H1 (cell line): ENCODE results near the gene VPS35. TPM values are rescaled to one million over a fixed set of nuclear protein-coding genes. Genes with fewer than 3 reads are reported as not detected.

Experiments used
- CTCF ChIA-PET: fragments of 300-600 bp; sonication (Branson Sonifier 250); formaldehyde crosslinking; loops from one replicate; lab custom pipeline; 2021; ENCODE audit not compliant: partially characterized antibody; lab: Charles Lee
- POLR2A ChIA-PET: fragments of 300-600 bp; sonication (Branson Sonifier 250); formaldehyde crosslinking; loops from one replicate; lab custom pipeline; 2021; ENCODE audit warnings: inconsistent platforms; ENCODE audit not compliant: partially characterized antibody; lab: Charles Lee
- DNase-seq, 2 experiments: peaks; one replicate each; pipeline versions ENCODE4 v3.0.0 to v3.0.0-alpha.2; 2010 to 2022; ENCODE audit warnings: low spot score in 2 of 2, low read depth in 1 of 2, mixed read lengths in 1 of 2
- FAIRE-seq: peaks from 2 replicates; lab custom pipeline; 2011; peaks lifted over from hg19 to GRCh38; lab: Jason Lieb, UNC
- H2AFZ ChIP-seq: 2 replicates; pipeline ENCODE4 v1.8.1; 2012; ENCODE audit warnings: low read length, inconsistent platforms
- H2AK5ac ChIP-seq: 2 replicates; pipeline ENCODE4 v1.6.1; 2013; ENCODE audit warnings: low read depth, low read length
- H2BK120ac ChIP-seq: replicated peaks from 2 replicates; pipeline ENCODE3; 2013; ENCODE audit warnings: low read depth, low read length, inconsistent platforms
- H2BK12ac ChIP-seq: 2 replicates; pipeline ENCODE4 v1.6.1; 2013; ENCODE audit warnings: low read depth, low read length
- H2BK15ac ChIP-seq: 2 replicates; pipeline ENCODE4 v1.6.1; 2013; ENCODE audit warnings: low read length
- H2BK20ac ChIP-seq: 2 replicates; pipeline ENCODE4 v1.6.1; 2013; ENCODE audit warnings: low read length
- H2BK5ac ChIP-seq: 2 replicates; pipeline ENCODE4 v1.6.1; 2013; ENCODE audit warnings: low read depth, low read length
- H3K14ac ChIP-seq: 2 replicates; pipeline ENCODE4 v1.6.1; 2013; ENCODE audit warnings: inconsistent platforms; ENCODE audit not compliant: insufficient read length
- H3K18ac ChIP-seq: 2 replicates; pipeline ENCODE4 v1.6.1; 2013; ENCODE audit warnings: low read length; ENCODE audit errors: extremely low read depth
- H3K23ac ChIP-seq: 2 replicates; pipeline ENCODE4 v1.6.1; 2013; ENCODE audit warnings: inconsistent platforms; ENCODE audit not compliant: insufficient read length
- H3K23me2 ChIP-seq: 2 replicates; pipeline ENCODE4 v1.6.1; 2013; ENCODE audit warnings: low read depth, low read length
- H3K27ac ChIP-seq: 2 replicates; pipeline ENCODE4 v1.6.1; 2011; ENCODE audit warnings: low read depth, low read length, inconsistent platforms
- H3K27me3 ChIP-seq, 4 experiments: replicated peaks in 1 of 4; 1 replicate in 1 of 4; 2 replicates in 3 of 4; pipeline versions ENCODE4 v1.6.1 to v1.8.1; 2011 to 2013; ENCODE audit warnings: low read length in 3 of 4, mild to moderate bottlenecking in 3 of 4, inconsistent platforms in 2 of 4, mixed read lengths in 2 of 4, moderate library complexity in 1 of 4; ENCODE audit not compliant: control insufficient read depth in 3 of 4, insufficient read depth in 3 of 4; ENCODE audit errors: extremely low read depth in 1 of 4
- H3K36me3 ChIP-seq, 4 experiments: 2 replicates each; pipeline versions ENCODE4 v1.6.1 to v1.8.1; 2011 to 2013; ENCODE audit warnings: mild to moderate bottlenecking in 4 of 4, low read length in 3 of 4, moderate library complexity in 2 of 4, control low read depth in 1 of 4, inconsistent platforms in 1 of 4; ENCODE audit not compliant: insufficient read depth in 4 of 4, control insufficient read depth in 2 of 4
- H3K4ac ChIP-seq: replicated peaks from 2 replicates; pipeline ENCODE3; 2013; ENCODE audit warnings: low read length, low read depth, mixed read lengths, inconsistent platforms; ENCODE audit not compliant: insufficient read length
- H3K4me1 ChIP-seq, 4 experiments: replicated peaks in 1 of 4; 1 replicate in 1 of 4; 2 replicates in 3 of 4; pipeline versions ENCODE4 v1.6.1 to v1.8.1; 2011 to 2013; ENCODE audit warnings: low read length in 3 of 4, inconsistent platforms in 2 of 4, mixed read lengths in 1 of 4; ENCODE audit not compliant: insufficient read depth in 4 of 4, control insufficient read depth in 3 of 4
- H3K4me2 ChIP-seq, 2 experiments: 2 replicates each; pipeline versions ENCODE4 v1.6.1 to v1.8.1; 2011 to 2013; ENCODE audit warnings: low read depth in 2 of 2, low read length in 2 of 2, control low read depth in 1 of 2, inconsistent platforms in 1 of 2, mild to moderate bottlenecking in 1 of 2; ENCODE audit not compliant: insufficient read depth in 1 of 2
- H3K4me3 ChIP-seq, 4 experiments: fragments of 200-600, 300-600 bp in 1 of 4; sonication (generic), shearing (Covaris generic), sonication (Bioruptor Twin) in 1 of 4; 2 replicates each; pipeline versions ENCODE4 v1.5.1 to v1.8.1; 2011 to 2016; ENCODE audit warnings: low read length in 4 of 4, low read depth in 3 of 4, control low read depth in 2 of 4, inconsistent platforms in 2 of 4, mild to moderate bottlenecking in 2 of 4, mixed read lengths in 1 of 4, moderate library complexity in 1 of 4; ENCODE audit not compliant: insufficient read depth in 2 of 4; ENCODE audit errors: extremely low read depth in 1 of 4
- H3K56ac ChIP-seq: replicated peaks from 2 replicates; pipeline ENCODE3; 2013; ENCODE audit warnings: low read depth, mild to moderate bottlenecking, mixed read lengths, low read length, inconsistent platforms; ENCODE audit not compliant: insufficient read length
- H3K79me1 ChIP-seq: 2 replicates; pipeline ENCODE4 v1.6.1; 2013; ENCODE audit warnings: low read depth, low read length, control low read depth
- H3K79me2 ChIP-seq, 2 experiments: 2 replicates each; pipeline versions ENCODE4 v1.6.1 to v1.8.1; 2012 to 2013; ENCODE audit warnings: low read length in 2 of 2, mild to moderate bottlenecking in 2 of 2, inconsistent platforms in 1 of 2; ENCODE audit not compliant: insufficient read depth in 2 of 2, control insufficient read depth in 1 of 2
- H3K9ac ChIP-seq, 4 experiments: replicated peaks in 1 of 4; 1 replicate in 1 of 4; 2 replicates in 3 of 4; pipeline versions ENCODE4 v1.6.1 to v1.8.1; 2011 to 2013; ENCODE audit warnings: low read depth in 3 of 4, low read length in 3 of 4, control low read depth in 2 of 4, mild to moderate bottlenecking in 2 of 4, moderate library complexity in 2 of 4, inconsistent platforms in 1 of 4; ENCODE audit errors: extremely low read depth in 1 of 4
- H3K9me3 ChIP-seq, 2 experiments: 2 replicates each; pipeline versions ENCODE4 v1.6.1 to v1.8.1; 2012 to 2013; ENCODE audit warnings: mild to moderate bottlenecking in 2 of 2, moderate library complexity in 2 of 2, control low read depth in 1 of 2, inconsistent platforms in 1 of 2, low read depth in 1 of 2, low read length in 1 of 2, mixed read lengths in 1 of 2; ENCODE audit not compliant: insufficient read depth in 2 of 2
- H4K20me1 ChIP-seq, 2 experiments: replicated peaks in 1 of 2; 2 replicates each; pipeline versions ENCODE3 to v1.8.1; 2011 to 2013; ENCODE audit warnings: inconsistent platforms in 2 of 2, low read length in 2 of 2, mild to moderate bottlenecking in 1 of 2; ENCODE audit not compliant: insufficient read depth in 2 of 2, control insufficient read depth in 1 of 2
- H4K5ac ChIP-seq: 2 replicates; pipeline ENCODE4 v1.6.1; 2013; ENCODE audit warnings: low read length, low read depth, mixed read lengths, inconsistent platforms; ENCODE audit not compliant: insufficient read length
- H4K8ac ChIP-seq: 2 replicates; pipeline ENCODE4 v1.8.0; 2013; ENCODE audit warnings: mild to moderate bottlenecking, moderate library complexity, low read length, inconsistent platforms; ENCODE audit not compliant: insufficient read depth; ENCODE audit errors: extremely low read depth
- H4K91ac ChIP-seq: replicated peaks from 2 replicates; pipeline ENCODE3; 2013; ENCODE audit warnings: low read length, mixed read lengths, inconsistent platforms; ENCODE audit not compliant: insufficient read length
- CREB1 ChIP-seq: IDR thresholded peaks from 2 replicates; pipeline ENCODE4 v1.6.1; 2012; ENCODE audit warnings: inconsistent platforms
- HDAC6 ChIP-seq: IDR thresholded peaks from one replicate; pipeline ENCODE4 v1.7.1; 2012; ENCODE audit warnings: low read depth, mild to moderate bottlenecking, inconsistent platforms, low read length, moderate library complexity
- JUN ChIP-seq: IDR thresholded peaks from 2 replicates; pipeline ENCODE4 v1.6.1; 2011; ENCODE audit warnings: low read depth, mild to moderate bottlenecking, improper control_type of control experiment, low read length
- NANOG ChIP-seq: IDR thresholded peaks from 2 replicates; pipeline ENCODE4 v1.6.1; 2011; ENCODE audit warnings: low read length, low read depth, mild to moderate bottlenecking, inconsistent platforms; ENCODE audit not compliant: insufficient read depth, poor library complexity, severe bottlenecking
- RNF2 ChIP-seq: fragments of 200-900, 300-1000 bp; sonication (generic); IDR thresholded peaks from 2 replicates; pipeline ENCODE4 v1.7.1; 2016; ENCODE audit warnings: borderline replicate concordance, low read depth, mild to moderate bottlenecking, antibody characterized with exemption, low read length; ENCODE audit not compliant: poor library complexity, severe bottlenecking; ENCODE audit errors: missing control alignments
- RXRA ChIP-seq: IDR thresholded peaks from 2 replicates; pipeline ENCODE4 v1.6.1; 2011; ENCODE audit warnings: low read depth, mild to moderate bottlenecking, low read length, moderate library complexity; ENCODE audit not compliant: insufficient read depth
- SAP30 ChIP-seq: fragments of 300-600 bp; sonication (generic); IDR thresholded peaks from 2 replicates; pipeline ENCODE4 v1.7.1; 2012; ENCODE audit warnings: low read length, moderate library complexity, mild to moderate bottlenecking, inconsistent platforms; ENCODE audit not compliant: insufficient read depth, insufficient replicate concordance
- SIX5 ChIP-seq: IDR thresholded peaks from 2 replicates; pipeline ENCODE4 v1.6.1; 2011; ENCODE audit warnings: mild to moderate bottlenecking, low read depth, low read length
- SP2 ChIP-seq: IDR thresholded peaks from 2 replicates; pipeline ENCODE4 v1.6.1; 2012; ENCODE audit warnings: mild to moderate bottlenecking, low read length, inconsistent platforms
- YY1 ChIP-seq: IDR thresholded peaks from 2 replicates; pipeline ENCODE4 v1.6.1; 2011; ENCODE audit warnings: low read depth, mild to moderate bottlenecking, low read length
- ZNF274 ChIP-seq: IDR thresholded peaks from 2 replicates; pipeline ENCODE4 v1.7.0; 2012; ENCODE audit warnings: low read length, borderline replicate concordance; ENCODE audit errors: extremely low read depth
- WGBS, 2 experiments: shearing (Covaris generic) in 1 of 2; methylation state at CpG; one replicate each; pipeline versions ENCODE4 v1.1.6 to v1.1.7; 2013 to 2015; ENCODE audit warnings: low lambda C conversion rate in 2 of 2, mixed read lengths in 2 of 2, inconsistent platforms in 1 of 2, low coverage in 1 of 2, missing lambda C conversion rate in 1 of 2; ENCODE audit not compliant: insufficient replicate concordance in 2 of 2, insufficient coverage in 1 of 2, insufficient read length in 1 of 2; ENCODE audit errors: extremely low coverage in 1 of 2, missing lambda C conversion rate in 1 of 2; 5-methylcytosine and 5-hydroxymethylcytosine counted together
- polyA plus RNA-seq, 7 experiments: library from polyadenylated mRNA; depleted of rRNA in 3 of 7; stranded (reverse) in 5 of 7; unstranded in 2 of 7; fragments of >200 nt in 5 of 7; fragments of 200-250 nt in 2 of 7; gene quantifications; 1 replicate in 5 of 7; 2 replicates in 1 of 7; 4 replicates in 1 of 7; pipeline versions ENCODE4 v1.2.1 to v1.2.3, GENCODE V29; 2011 to 2013; ENCODE audit warnings: missing spikeins in 2 of 7, mixed read lengths in 2 of 7
- total RNA-seq: library from RNA; stranded (reverse); fragmentation: NEBNext Ultra II Directional; extraction: Animal tissue kit (Norgen Biotek cat#: 25700); gene quantifications from 2 replicates; pipeline ENCODE4 v1.2.1, GENCODE V29; 2021

The VPS35 gene
- total and polyA plus RNA-seq, 2 of the 8 experiments (the other 6 are each of a cell fraction or from before 2014, with no cell fraction given) = 10.3 to 66.9 TPM

DNA sequence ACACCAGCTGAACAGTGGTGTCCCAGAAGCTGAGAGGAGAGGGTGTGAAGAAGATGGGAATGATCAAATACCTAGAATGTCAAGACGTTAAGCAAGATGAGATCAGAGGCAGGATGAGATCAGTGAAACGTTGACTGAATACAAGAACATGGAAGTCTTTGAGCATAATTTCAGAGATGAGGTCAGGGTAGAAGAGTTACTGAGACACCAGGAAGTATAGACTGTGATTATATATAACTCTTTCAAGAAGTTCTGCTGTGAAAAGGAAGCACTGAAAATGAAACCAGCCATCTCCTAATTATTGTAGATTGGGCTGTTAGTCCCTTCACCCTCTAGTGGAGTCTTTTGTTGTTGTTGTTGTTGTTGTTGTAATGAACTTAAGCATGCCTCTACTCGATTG lies 76.9 kb downstream of the VPS35 start:
- H3K56ac ChIP-seq = no peak overlapping the region
- no peak overlapping the region for H2BK5ac ChIP-seq
- H4K8ac ChIP-seq = no peak overlapping the region
- H2BK12ac ChIP-seq = no peak overlapping the region
- peaks cover 2% of the 10 kb centered on the region; the same call in 1 of the 2 replicates for H3K79me1 ChIP-seq
- no peak overlapping the region for H3K9ac ChIP-seq
- H3K4ac ChIP-seq = no peak overlapping the region
- H4K5ac ChIP-seq = no peak overlapping the region
- H3K9me3 ChIP-seq = no peaks in the 10 kb centered on the region
- H2BK20ac ChIP-seq = no peak overlapping the region
- ChIA-PET CTCF (no interaction called here), POLR2A (no interaction called here)
- 94% methylated on average over 3 of the region's 3 CpGs; no CpG with 5 or more reads in 1 of the 2 experiments for WGBS, 2 experiments
- H3K27ac ChIP-seq = no peak overlapping the region
- H3K18ac ChIP-seq = no peak overlapping the region
- peaks cover 0 to 3% of the 10 kb centered on the region in 2 experiments; a peak in 1 of 4 replicates for H3K79me2 ChIP-seq
- H3K27me3 ChIP-seq = no peaks in the 10 kb centered on the region
- no peak overlapping the region for H4K91ac ChIP-seq
- H2BK120ac ChIP-seq = no peak overlapping the region
- no peak overlapping the region for H3K4me3 ChIP-seq
- H3K4me2 ChIP-seq = no peak overlapping the region
- H3K23ac ChIP-seq = no peak overlapping the region
- no peak overlapping the region for H2AFZ ChIP-seq
- peaks cover 8 to 52% (median 35%) of the 10 kb centered on the region in 4 experiments; a peak in 7 of 8 replicates for H3K36me3 ChIP-seq
- FAIRE-seq = no peak
- no peaks in the 10 kb centered on the region for H3K23me2 ChIP-seq
- DNase-seq = no peak
- no peak overlapping the region for H2AK5ac ChIP-seq
- TF ChIP-seq HDAC6 (no peak), NANOG (no peak), SAP30 (no peak), SIX5 (no peak), ZNF274 (no peak), SP2 (no peak), CREB1 (no peak), RNF2 (no peak), JUN (no peak), YY1 (no peak), RXRA (no peak)
- no peaks in the 10 kb centered on the region for H3K4me1 ChIP-seq
- H4K20me1 ChIP-seq = peaks cover 0 to 7% of the 10 kb centered on the region in 2 experiments
- no peak overlapping the region for H2BK15ac ChIP-seq
- no peak overlapping the region for H3K14ac ChIP-seq
